IMR-90 (cell line): ENCODE measurements around the gene NLGN1. TPM values are rescaled to one million over a fixed set of nuclear protein-coding genes. Genes with fewer than 3 reads are reported as not detected.

ENCODE experiments used
- ATAC-seq: fragments of 200-7000 bp; cut with Tn5 transposase; 2 replicates; pipeline ENCODE4 v1.9.1; 2020; ENCODE audit warnings: low read depth, mild to moderate bottlenecking, moderate library complexity
- BruUV-seq: library from RNA; stranded (reverse); fragments of 400-500 nt; replicated peaks from 2 replicates; lab custom pipeline; 2021; lab: Mats Ljungman, UMichigan
- CTCF ChIA-PET: fragments of 300-600 bp; formaldehyde crosslinking; extraction: SDS; loops from one replicate; lab custom pipeline; 2021; ENCODE audit warnings: antibody characterized with exemption; lab: Yijun Ruan, JAX
- POLR2A ChIA-PET: fragments of 300-600 bp; sonication (Branson Sonifier 250); formaldehyde crosslinking; loops from one replicate; lab custom pipeline; 2022; ENCODE audit warnings: antibody characterized with exemption; ENCODE audit not compliant: unreplicated experiment; lab: Charles Lee
- DNase-seq: peaks from one replicate; pipeline ENCODE4 v3.0.0; 2013
- H2AFZ ChIP-seq: replicated peaks from 2 replicates; pipeline ENCODE3; 2013; ENCODE audit warnings: low read length, mild to moderate bottlenecking; ENCODE audit not compliant: poor library complexity
- H2AK5ac ChIP-seq: 2 replicates; pipeline ENCODE4 v1.6.1; 2013; ENCODE audit warnings: low read depth, low read length, inconsistent platforms
- H2AK9ac ChIP-seq: replicated peaks from 2 replicates; pipeline ENCODE3; 2013; ENCODE audit warnings: mild to moderate bottlenecking, low read depth, low read length, moderate library complexity; ENCODE audit not compliant: poor library complexity
- H2BK120ac ChIP-seq: 2 replicates; pipeline ENCODE4 v1.6.1; 2013; ENCODE audit warnings: low read depth, low read length, inconsistent platforms
- H2BK15ac ChIP-seq: 3 replicates; pipeline ENCODE4 v1.6.1; 2013; ENCODE audit warnings: low read depth, low read length, inconsistent platforms
- H2BK20ac ChIP-seq: 2 replicates; pipeline ENCODE4 v1.6.1; 2013; ENCODE audit warnings: low read depth, mild to moderate bottlenecking, inconsistent platforms, low read length, moderate library complexity
- H2BK5ac ChIP-seq: 2 replicates; pipeline ENCODE4 v1.6.1; 2013; ENCODE audit warnings: mild to moderate bottlenecking, low read depth, low read length, inconsistent platforms; ENCODE audit not compliant: poor library complexity, severe bottlenecking
- H3K14ac ChIP-seq: replicated peaks from 2 replicates; pipeline ENCODE4 v1.6.1; 2013; ENCODE audit warnings: low read depth, low read length, inconsistent platforms
- H3K18ac ChIP-seq: 2 replicates; pipeline ENCODE4 v1.6.1; 2013; ENCODE audit warnings: low read depth, low read length, control low read depth
- H3K23ac ChIP-seq: 2 replicates; pipeline ENCODE4 v1.6.1; 2013; ENCODE audit warnings: low read depth, low read length, inconsistent platforms
- H3K27ac ChIP-seq: 2 replicates; pipeline ENCODE4 v1.5.1; 2013; ENCODE audit warnings: mild to moderate bottlenecking, control low read depth, low read length; ENCODE audit not compliant: insufficient read depth
- H3K27me3 ChIP-seq: 2 replicates; pipeline ENCODE4 v1.6.1; 2013; ENCODE audit warnings: low read length; ENCODE audit not compliant: control insufficient read depth, insufficient read depth
- H3K36me3 ChIP-seq: 2 replicates; pipeline ENCODE4 v1.6.1; 2013; ENCODE audit warnings: low read length, mixed read lengths; ENCODE audit not compliant: control insufficient read depth, insufficient read depth
- H3K4ac ChIP-seq: 2 replicates; pipeline ENCODE4 v1.6.1; 2013; ENCODE audit warnings: low read depth, low read length, inconsistent platforms
- H3K4me1 ChIP-seq: 2 replicates; pipeline ENCODE4 v1.6.1; 2013; ENCODE audit warnings: low read length, mixed read lengths; ENCODE audit not compliant: control insufficient read depth, insufficient read depth
- H3K4me2 ChIP-seq: 2 replicates; pipeline ENCODE4 v1.6.1; 2013; ENCODE audit warnings: low read depth, mild to moderate bottlenecking, control low read depth, low read length, moderate library complexity
- H3K4me3 ChIP-seq: 2 replicates; pipeline ENCODE4 v1.5.1; 2013; ENCODE audit warnings: low read depth, mild to moderate bottlenecking, control low read depth, low read length, moderate library complexity; ENCODE audit not compliant: insufficient read depth
- H3K56ac ChIP-seq: 2 replicates; pipeline ENCODE4 v1.6.1; 2013; ENCODE audit warnings: low read length, inconsistent platforms; ENCODE audit not compliant: insufficient read depth; ENCODE audit errors: extremely low read depth
- H3K79me1 ChIP-seq, 2 experiments: 2 replicates each; pipeline ENCODE4 v1.6.1; 2013; ENCODE audit warnings: low read length in 2 of 2, inconsistent platforms in 1 of 2, low read depth in 1 of 2
- H3K9ac ChIP-seq: 2 replicates; pipeline ENCODE4 v1.6.1; 2013; ENCODE audit warnings: low read depth, low read length, control low read depth
- H3K9me1 ChIP-seq: 2 replicates; pipeline ENCODE4 v1.6.1; 2013; ENCODE audit warnings: low read length, inconsistent platforms; ENCODE audit not compliant: insufficient read depth
- H3K9me3 ChIP-seq: 2 replicates; pipeline ENCODE4 v1.6.1; 2013; ENCODE audit warnings: low read length; ENCODE audit not compliant: control insufficient read depth, insufficient read depth
- H4K20me1 ChIP-seq: 2 replicates; pipeline ENCODE4 v1.6.1; 2013; ENCODE audit warnings: low read length, inconsistent platforms; ENCODE audit not compliant: insufficient read depth
- H4K5ac ChIP-seq: 2 replicates; pipeline ENCODE4 v1.6.1; 2013; ENCODE audit warnings: mild to moderate bottlenecking, low read depth, low read length, control low read depth
- H4K8ac ChIP-seq, 2 experiments: 2 replicates each; pipeline ENCODE4 v1.6.1; 2013; ENCODE audit warnings: low read depth in 2 of 2, low read length in 2 of 2, control low read depth in 1 of 2, inconsistent platforms in 1 of 2
- H4K91ac ChIP-seq: 2 replicates; pipeline ENCODE4 v1.6.1; 2013; ENCODE audit warnings: low read depth, low read length, inconsistent platforms; ENCODE audit not compliant: insufficient read depth
- BHLHE40 ChIP-seq: fragments of 150-350 bp; IDR thresholded peaks from 2 replicates; pipeline ENCODE4 v1.6.1; 2016; ENCODE audit warnings: mild to moderate bottlenecking, low read depth, low read length
- CEBPB ChIP-seq: IDR thresholded peaks from 2 replicates; pipeline ENCODE4 v1.6.1; 2012; ENCODE audit warnings: low read depth, low read length, improper control_type of control experiment
- CHD1 ChIP-seq: IDR thresholded peaks from 2 replicates; pipeline ENCODE4 v1.6.1; 2012; ENCODE audit warnings: low read depth, low read length, improper control_type of control experiment
- FOS ChIP-seq: fragments of 150-350 bp; IDR thresholded peaks from 2 replicates; pipeline ENCODE4 v1.6.1; 2016; ENCODE audit warnings: low read depth, low read length
- MAFK ChIP-seq: IDR thresholded peaks from 2 replicates; pipeline ENCODE4 v1.6.1; 2012; ENCODE audit warnings: low read depth, low read length, improper control_type of control experiment
- MAZ ChIP-seq: IDR thresholded peaks from 2 replicates; pipeline ENCODE4 v1.6.1; 2012; ENCODE audit warnings: low read depth, mild to moderate bottlenecking, low read length, improper control_type of control experiment, moderate library complexity, borderline replicate concordance
- MXI1 ChIP-seq: IDR thresholded peaks from 2 replicates; pipeline ENCODE4 v1.6.1; 2012; ENCODE audit warnings: low read depth, mild to moderate bottlenecking, low read length, moderate library complexity, borderline replicate concordance
- NFE2L2 ChIP-seq: fragments of 150-350 bp; IDR thresholded peaks from 2 replicates; pipeline ENCODE4 v1.6.1; 2016; ENCODE audit warnings: low read depth, mild to moderate bottlenecking, low read length
- POLR2A ChIP-seq: IDR thresholded peaks from 2 replicates; pipeline ENCODE4 v1.6.1; 2012; ENCODE audit warnings: mild to moderate bottlenecking, low read depth, low read length
- RAD21 ChIP-seq: IDR thresholded peaks from 2 replicates; pipeline ENCODE4 v1.6.1; 2012; ENCODE audit warnings: low read length, improper control_type of control experiment
- RCOR1 ChIP-seq: IDR thresholded peaks from 2 replicates; pipeline ENCODE4 v1.6.1; 2012; ENCODE audit warnings: mild to moderate bottlenecking, low read length, improper control_type of control experiment; ENCODE audit not compliant: insufficient replicate concordance
- RFX5 ChIP-seq: IDR thresholded peaks from 2 replicates; pipeline ENCODE4 v1.8.0; 2012; ENCODE audit warnings: low read depth, mild to moderate bottlenecking, low read length, moderate library complexity
- SMC3 ChIP-seq: fragments of 150-350 bp; IDR thresholded peaks from 2 replicates; pipeline ENCODE4 v1.6.1; 2016; ENCODE audit warnings: low read depth, mild to moderate bottlenecking, antibody characterized with exemption, low read length, moderate library complexity
- WGBS, 2 experiments: methylation state at CpG; one replicate each; pipeline versions ENCODE4 v1.1.5 to v1.1.7; 2013; ENCODE audit warnings: missing lambda C conversion rate in 2 of 2; ENCODE audit not compliant: insufficient read length in 1 of 2; ENCODE audit errors: extremely low coverage in 2 of 2; 5-methylcytosine and 5-hydroxymethylcytosine counted together
- dilution Hi-C: fragments of 300-500 bp; cut with HindIII; formaldehyde crosslinking; loops from one replicate; pipeline ENCODE4 v1.14.3; 2018; ENCODE audit warnings: low sequenced_read_pairs; ENCODE audit not compliant: unreplicated experiment
- in situ Hi-C: fragments of 300-500 bp; cut with MboI; formaldehyde crosslinking; loops from 3 replicates; pipeline ENCODE4 v1.14.3; 2019; ENCODE audit warnings: low sequenced_read_pairs, inconsistent platforms, mixed read lengths
- intact Hi-C: fragments of 100-400 bp; cut with micrococcal nuclease; formaldehyde crosslinking; loops from 2 replicates; pipeline ENCODE4 v1.10.0; 2022
- polyA plus RNA-seq, 3 experiments: library from polyadenylated mRNA; depleted of rRNA; stranded (reverse); fragments of >200 nt; gene quantifications; 2 replicates each; pipeline ENCODE4 v1.2.3, GENCODE V29; 2012; ENCODE audit warnings: low replicate concordance in 1 of 3
- total RNA-seq: library from RNA; depleted of rRNA; stranded (reverse); fragments of >200 nt; gene quantifications from 2 replicates; pipeline ENCODE4 v1.2.3, GENCODE V29; 2012
- TF ChIP-seq, protein P1 (sequence below): fragments of 150-350 bp; IDR thresholded peaks from 2 replicates; pipeline ENCODE4 v1.6.1; 2016; ENCODE audit warnings: low read depth, mild to moderate bottlenecking, low read length, moderate library complexity, borderline replicate concordance
- TF ChIP-seq, protein P2 (sequence below): fragments of 150-350 bp; IDR thresholded peaks from 2 replicates; pipeline ENCODE4 v1.6.1; 2017; ENCODE audit warnings: mild to moderate bottlenecking, antibody characterized with exemption, low read length, low read depth
- TF ChIP-seq, protein P3 (sequence below): conservative IDR thresholded peaks from 2 replicates; pipeline ENCODE4 v1.5.1; 2012; ENCODE audit warnings: mild to moderate bottlenecking, low read depth, low read length, improper control_type of control experiment

Gene NLGN1
- total and polyA plus RNA-seq, 2 of the 4 experiments (the other 2 are of a cell fraction) = 1.8 to 12.5 TPM

DNA sequence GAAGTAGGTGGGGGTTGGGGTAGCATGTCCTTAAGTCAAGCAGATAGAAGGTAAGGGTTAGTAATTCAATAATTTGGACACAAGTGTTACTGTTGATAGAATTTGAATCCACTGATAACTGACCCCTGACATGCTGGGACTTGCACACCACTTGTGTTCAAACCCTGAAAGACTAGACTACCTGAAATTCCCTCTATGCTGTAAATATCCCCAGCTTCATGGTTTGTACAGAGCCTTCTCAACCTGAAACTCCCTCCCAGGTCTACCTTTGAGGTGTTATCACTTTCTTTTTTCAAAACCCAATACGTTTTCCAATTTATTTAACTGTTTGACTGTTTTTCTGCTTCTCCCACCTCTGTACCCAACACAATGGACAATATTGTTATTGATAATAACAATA lies 459.6 kb downstream of the NLGN1 start:
- H3K18ac ChIP-seq = no peak overlapping the region

More for the DNA sequence above, 459.6 kb downstream of the NLGN1 start:
- H3K36me3 ChIP-seq = no peaks in the 10 kb centered on the region
- H3K23ac ChIP-seq = no peak overlapping the region
- H4K20me1 ChIP-seq = no peaks in the 10 kb centered on the region
- H3K79me1 ChIP-seq = no peaks in the 10 kb centered on the region
- no peak overlapping the region for H2AK5ac ChIP-seq
- no TSS peak for BruUV-seq
- no peak overlapping the region for H3K4ac ChIP-seq
- H4K8ac ChIP-seq = no peak overlapping the region
- ChIA-PET CTCF (no interaction called here), POLR2A (interaction anchor here (0.6 kb wide), 2 partner anchors 15 to 314 kb away, joined by 4 to 7 read pairs; no protein-coding TSS in a partner anchor)
- H2BK120ac ChIP-seq = no peak overlapping the region
- H4K5ac ChIP-seq = no peak overlapping the region
- dilution Hi-C loops = no loop called here
- no peaks in the 10 kb centered on the region for H3K9me1 ChIP-seq
- H3K14ac ChIP-seq = no peak overlapping the region
- no peak for ATAC-seq
- H2BK15ac ChIP-seq = no peak overlapping the region
- no peak overlapping the region for H2BK20ac ChIP-seq
- H2BK5ac ChIP-seq = no peak overlapping the region
- H2AK9ac ChIP-seq = no peak overlapping the region
- H3K9me3 ChIP-seq = no peaks in the 10 kb centered on the region
- in situ Hi-C loops = no loop called here
- H3K4me2 ChIP-seq = no peak overlapping the region
- TF ChIP-seq NFE2L2 = no peak
- no peak for TF ChIP-seq RFX5
- no peak for TF ChIP-seq MAZ
- no peak for TF ChIP-seq BHLHE40
- TF ChIP-seq, protein P1, sequence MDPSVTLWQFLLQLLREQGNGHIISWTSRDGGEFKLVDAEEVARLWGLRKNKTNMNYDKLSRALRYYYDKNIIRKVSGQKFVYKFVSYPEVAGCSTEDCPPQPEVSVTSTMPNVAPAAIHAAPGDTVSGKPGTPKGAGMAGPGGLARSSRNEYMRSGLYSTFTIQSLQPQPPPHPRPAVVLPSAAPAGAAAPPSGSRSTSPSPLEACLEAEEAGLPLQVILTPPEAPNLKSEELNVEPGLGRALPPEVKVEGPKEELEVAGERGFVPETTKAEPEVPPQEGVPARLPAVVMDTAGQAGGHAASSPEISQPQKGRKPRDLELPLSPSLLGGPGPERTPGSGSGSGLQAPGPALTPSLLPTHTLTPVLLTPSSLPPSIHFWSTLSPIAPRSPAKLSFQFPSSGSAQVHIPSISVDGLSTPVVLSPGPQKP = no peak
- no peak for TF ChIP-seq SMC3
- no peak for TF ChIP-seq RAD21
- TF ChIP-seq, protein P2, sequence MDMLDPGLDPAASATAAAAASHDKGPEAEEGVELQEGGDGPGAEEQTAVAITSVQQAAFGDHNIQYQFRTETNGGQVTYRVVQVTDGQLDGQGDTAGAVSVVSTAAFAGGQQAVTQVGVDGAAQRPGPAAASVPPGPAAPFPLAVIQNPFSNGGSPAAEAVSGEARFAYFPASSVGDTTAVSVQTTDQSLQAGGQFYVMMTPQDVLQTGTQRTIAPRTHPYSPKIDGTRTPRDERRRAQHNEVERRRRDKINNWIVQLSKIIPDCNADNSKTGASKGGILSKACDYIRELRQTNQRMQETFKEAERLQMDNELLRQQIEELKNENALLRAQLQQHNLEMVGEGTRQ = no peak
- no peak for TF ChIP-seq FOS
- TF ChIP-seq MXI1 = no peak
- TF ChIP-seq RCOR1 = no peak
- TF ChIP-seq, protein P3, sequence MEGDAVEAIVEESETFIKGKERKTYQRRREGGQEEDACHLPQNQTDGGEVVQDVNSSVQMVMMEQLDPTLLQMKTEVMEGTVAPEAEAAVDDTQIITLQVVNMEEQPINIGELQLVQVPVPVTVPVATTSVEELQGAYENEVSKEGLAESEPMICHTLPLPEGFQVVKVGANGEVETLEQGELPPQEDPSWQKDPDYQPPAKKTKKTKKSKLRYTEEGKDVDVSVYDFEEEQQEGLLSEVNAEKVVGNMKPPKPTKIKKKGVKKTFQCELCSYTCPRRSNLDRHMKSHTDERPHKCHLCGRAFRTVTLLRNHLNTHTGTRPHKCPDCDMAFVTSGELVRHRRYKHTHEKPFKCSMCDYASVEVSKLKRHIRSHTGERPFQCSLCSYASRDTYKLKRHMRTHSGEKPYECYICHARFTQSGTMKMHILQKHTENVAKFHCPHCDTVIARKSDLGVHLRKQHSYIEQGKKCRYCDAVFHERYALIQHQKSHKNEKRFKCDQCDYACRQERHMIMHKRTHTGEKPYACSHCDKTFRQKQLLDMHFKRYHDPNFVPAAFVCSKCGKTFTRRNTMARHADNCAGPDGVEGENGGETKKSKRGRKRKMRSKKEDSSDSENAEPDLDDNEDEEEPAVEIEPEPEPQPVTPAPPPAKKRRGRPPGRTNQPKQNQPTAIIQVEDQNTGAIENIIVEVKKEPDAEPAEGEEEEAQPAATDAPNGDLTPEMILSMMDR = no peak
- no peak for TF ChIP-seq MAFK
- TF ChIP-seq POLR2A = no peak
- TF ChIP-seq CEBPB = no peak
- TF ChIP-seq CHD1 = no peak
- H3K9ac ChIP-seq = no peak overlapping the region
- intact Hi-C loops = no loop called here
- no peaks in the 10 kb centered on the region for H3K4me1 ChIP-seq
- no peak overlapping the region for H2AFZ ChIP-seq
- H3K27me3 ChIP-seq = no peaks in the 10 kb centered on the region
- no CpG with 5 or more reads among the region's 1 CpG for WGBS, 2 experiments
- no peak overlapping the region for H3K27ac ChIP-seq
- no peak for DNase-seq
- H4K91ac ChIP-seq = no peak overlapping the region
- H3K4me3 ChIP-seq = no peak overlapping the region
- no peak overlapping the region for H3K56ac ChIP-seq
